ENCODE measurements around the gene TMEM140. TPM values are rescaled to one million over a fixed set of nuclear protein-coding genes. Genes with fewer than 3 reads are reported as not detected.
"Not testable (repeated sequence)": the region's sequence is repeated elsewhere in the genome, so short reads cannot be mapped to it uniquely, and the experiment has no call there.

Gene TMEM140
- total RNA-seq, 1 experiment from 2014 or later, result 7.1 TPM

GRCh38 chr7:135173916-135174315 is 26.0 kb downstream of the TMEM140 start:
- not testable (repeated sequence) for DNase-seq (ENCODE audit: low read depth)

- no peak for DNase-seq (ENCODE audit: low read depth)
These were observed 27.1 kb downstream of the TMEM140 start for GRCh38 chr7:135174941-135175340.

- no peak for DNase-seq (ENCODE audit: low read depth)
These were observed 28.1 kb downstream of the TMEM140 start for GRCh38 chr7:135175931-135176330.

- peak; percentile 15 for DNase-seq (ENCODE audit: low read depth)
These were observed 29.3 kb downstream of the TMEM140 start for GRCh38 chr7:135177028-135177696.

- DNase-seq (ENCODE audit: low read depth), result no peak
These were observed 30.5 kb downstream of the TMEM140 start for GRCh38 chr7:135178364-135178763.

GRCh38 chr7:135179321-135179925 is 31.6 kb downstream of the TMEM140 start:
- no peak for DNase-seq (ENCODE audit: low read depth)

GRCh38 chr7:135180122-135180521 is 32.2 kb downstream of the TMEM140 start:
- no peak for DNase-seq (ENCODE audit: low read depth)

- no peak for DNase-seq (ENCODE audit: low read depth)
These were observed 33.5 kb downstream of the TMEM140 start for GRCh38 chr7:135181261-135181928.

- DNase-seq (ENCODE audit: low read depth), result no peak
These were observed 34.2 kb downstream of the TMEM140 start for GRCh38 chr7:135181929-135182678.

GRCh38 chr7:135183478-135183877 is 35.6 kb downstream of the TMEM140 start:
- no peak for DNase-seq (ENCODE audit: low read depth)

- DNase-seq (ENCODE audit: low read depth), result no peak
These were observed 36.5 kb downstream of the TMEM140 start for GRCh38 chr7:135184254-135184841.

GRCh38 chr7:135185471-135186260 is 37.8 kb downstream of the TMEM140 start:
- DNase-seq (ENCODE audit: low read depth), result no peak

GRCh38 chr7:135186261-135186540 is 38.3 kb downstream of the TMEM140 start:
- no peak for DNase-seq (ENCODE audit: low read depth)

GRCh38 chr7:135186841-135187253 is 39.0 kb downstream of the TMEM140 start:
- no peak for DNase-seq (ENCODE audit: low read depth)

- no peak for DNase-seq (ENCODE audit: low read depth)
These were observed 40.6 kb downstream of the TMEM140 start for GRCh38 chr7:135188298-135188984.

GRCh38 chr7:135189221-135189662 is 41.4 kb downstream of the TMEM140 start:
- DNase-seq (ENCODE audit: low read depth), result no peak

- DNase-seq (ENCODE audit: low read depth), result no peak
These were observed 42.1 kb downstream of the TMEM140 start for GRCh38 chr7:135189961-135190360.

- no peak for DNase-seq (ENCODE audit: low read depth)
These were observed 42.8 kb downstream of the TMEM140 start for GRCh38 chr7:135190703-135191102.

- DNase-seq (ENCODE audit: low read depth), result no peak
These were observed 45.2 kb downstream of the TMEM140 start for GRCh38 chr7:135192914-135193536.

GRCh38 chr7:135193615-135194081 is 45.8 kb downstream of the TMEM140 start:
- peak; percentile 91 for DNase-seq (ENCODE audit: low read depth)

All from RPMI7951 (cell line).